Lower leg skin (tissue), 3 donors: ENCODE measurements around the gene RASD2.

Experiments
- CTCF ChIP-seq, 3 donors: fragments of 450-650 bp; IDR thresholded peaks; one replicate each; pipeline ENCODE4 v1.5.1; 2016; ENCODE audit warnings: antibody characterized with exemption in 3 of 3, mild to moderate bottlenecking in 3 of 3, moderate library complexity in 2 of 3
- POLR2A ChIP-seq, 2 donors: fragments of 450-650 bp; IDR thresholded peaks; one replicate each; pipeline ENCODE4 v1.6.1; 2016 to 2017; ENCODE audit warnings: antibody characterized with exemption in 2 of 2, mild to moderate bottlenecking in 1 of 2, moderate library complexity in 1 of 2

GRCh38 chr22:35551549-35552177 is 11.0 kb downstream of the RASD2 start:
- TF ChIP-seq CTCF (IDR thresholded peaks at IDR 0.05) (no peak), POLR2A (IDR thresholded peaks at IDR 0.05) (no peak)
